ENCODE measurements around the gene ZNF655.

DNA sequence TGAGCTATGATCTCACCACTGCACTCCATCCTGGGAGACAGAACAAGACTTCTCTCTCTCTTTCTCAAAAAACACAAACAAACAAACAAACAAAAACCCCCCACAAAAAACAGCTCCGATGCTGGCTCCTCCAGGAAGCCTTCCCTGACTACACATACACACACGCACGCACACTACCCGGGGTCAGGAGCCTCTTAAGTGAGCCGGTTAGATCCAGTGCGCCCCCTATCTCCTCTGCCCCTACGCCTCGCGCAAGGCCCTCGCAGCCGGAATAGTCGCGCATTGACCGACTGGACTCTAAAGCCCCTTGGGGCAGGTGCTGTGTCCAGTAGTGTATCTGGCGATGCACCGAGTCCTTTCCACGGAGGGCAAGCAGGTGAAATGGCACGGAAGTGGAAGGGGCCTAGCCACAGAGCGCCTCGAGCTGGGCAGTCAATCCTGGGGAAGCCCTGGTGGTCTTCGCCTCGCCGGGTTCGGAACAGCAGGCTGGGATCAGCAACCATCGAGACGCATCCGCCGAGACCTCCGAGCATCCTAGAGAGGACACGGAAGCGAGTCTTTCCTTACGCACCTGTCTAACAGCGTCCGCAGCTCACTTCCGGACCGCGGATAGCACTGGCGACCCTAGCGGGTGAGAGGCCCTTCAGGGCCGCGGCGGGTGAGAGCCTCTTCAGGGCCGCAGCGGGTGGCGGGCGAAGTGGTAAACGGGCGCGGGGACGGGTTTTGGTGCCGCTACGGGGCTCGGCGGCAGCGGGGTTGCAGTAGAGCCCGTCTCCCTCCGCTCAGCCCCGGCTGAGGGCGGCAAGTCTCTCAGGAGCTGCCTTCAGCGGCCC, 58.1 kb downstream of the ZNF655 start, which contains the start of gene ZSCAN25:
- TF ChIP-seq, protein P1, sequence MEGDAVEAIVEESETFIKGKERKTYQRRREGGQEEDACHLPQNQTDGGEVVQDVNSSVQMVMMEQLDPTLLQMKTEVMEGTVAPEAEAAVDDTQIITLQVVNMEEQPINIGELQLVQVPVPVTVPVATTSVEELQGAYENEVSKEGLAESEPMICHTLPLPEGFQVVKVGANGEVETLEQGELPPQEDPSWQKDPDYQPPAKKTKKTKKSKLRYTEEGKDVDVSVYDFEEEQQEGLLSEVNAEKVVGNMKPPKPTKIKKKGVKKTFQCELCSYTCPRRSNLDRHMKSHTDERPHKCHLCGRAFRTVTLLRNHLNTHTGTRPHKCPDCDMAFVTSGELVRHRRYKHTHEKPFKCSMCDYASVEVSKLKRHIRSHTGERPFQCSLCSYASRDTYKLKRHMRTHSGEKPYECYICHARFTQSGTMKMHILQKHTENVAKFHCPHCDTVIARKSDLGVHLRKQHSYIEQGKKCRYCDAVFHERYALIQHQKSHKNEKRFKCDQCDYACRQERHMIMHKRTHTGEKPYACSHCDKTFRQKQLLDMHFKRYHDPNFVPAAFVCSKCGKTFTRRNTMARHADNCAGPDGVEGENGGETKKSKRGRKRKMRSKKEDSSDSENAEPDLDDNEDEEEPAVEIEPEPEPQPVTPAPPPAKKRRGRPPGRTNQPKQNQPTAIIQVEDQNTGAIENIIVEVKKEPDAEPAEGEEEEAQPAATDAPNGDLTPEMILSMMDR (conservative IDR thresholded peaks at IDR 0.05; ENCODE audit: low read depth, low read length) = peak; percentile 52
- TF ChIP-seq CEBPB (IDR thresholded peaks at IDR 0.05; ENCODE audit: low read depth, low read length) (no peak), RCOR1 (IDR thresholded peaks at IDR 0.05; ENCODE audit: insufficient replicate concordance, low read length) (no peak), RAD21 (IDR thresholded peaks at IDR 0.05; ENCODE audit: low read length) (peak; percentile 28), MXI1 (IDR thresholded peaks at IDR 0.05; ENCODE audit: borderline replicate concordance, low read depth, low read length) (no peak), FOS (IDR thresholded peaks at IDR 0.05; ENCODE audit: low read depth, low read length) (no peak), POLR2A (IDR thresholded peaks at IDR 0.05; ENCODE audit: low read depth, low read length) (peak; percentile 72), MAFK (IDR thresholded peaks at IDR 0.05; ENCODE audit: low read depth, low read length) (no peak), SMC3 (IDR thresholded peaks at IDR 0.05; ENCODE audit: low read depth, low read length) (peak; percentile 13; the same call in 1 of the 2 replicates), BHLHE40 (IDR thresholded peaks at IDR 0.05; ENCODE audit: low read depth, low read length) (no peak; the same call in 1 of the 2 replicates)
- TF ChIP-seq, protein P2, sequence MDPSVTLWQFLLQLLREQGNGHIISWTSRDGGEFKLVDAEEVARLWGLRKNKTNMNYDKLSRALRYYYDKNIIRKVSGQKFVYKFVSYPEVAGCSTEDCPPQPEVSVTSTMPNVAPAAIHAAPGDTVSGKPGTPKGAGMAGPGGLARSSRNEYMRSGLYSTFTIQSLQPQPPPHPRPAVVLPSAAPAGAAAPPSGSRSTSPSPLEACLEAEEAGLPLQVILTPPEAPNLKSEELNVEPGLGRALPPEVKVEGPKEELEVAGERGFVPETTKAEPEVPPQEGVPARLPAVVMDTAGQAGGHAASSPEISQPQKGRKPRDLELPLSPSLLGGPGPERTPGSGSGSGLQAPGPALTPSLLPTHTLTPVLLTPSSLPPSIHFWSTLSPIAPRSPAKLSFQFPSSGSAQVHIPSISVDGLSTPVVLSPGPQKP (IDR thresholded peaks at IDR 0.05; ENCODE audit: borderline replicate concordance, low read depth, low read length) = no peak
- TF ChIP-seq, protein P3, sequence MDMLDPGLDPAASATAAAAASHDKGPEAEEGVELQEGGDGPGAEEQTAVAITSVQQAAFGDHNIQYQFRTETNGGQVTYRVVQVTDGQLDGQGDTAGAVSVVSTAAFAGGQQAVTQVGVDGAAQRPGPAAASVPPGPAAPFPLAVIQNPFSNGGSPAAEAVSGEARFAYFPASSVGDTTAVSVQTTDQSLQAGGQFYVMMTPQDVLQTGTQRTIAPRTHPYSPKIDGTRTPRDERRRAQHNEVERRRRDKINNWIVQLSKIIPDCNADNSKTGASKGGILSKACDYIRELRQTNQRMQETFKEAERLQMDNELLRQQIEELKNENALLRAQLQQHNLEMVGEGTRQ (IDR thresholded peaks at IDR 0.05; ENCODE audit: low read depth, low read length) = 0 out of 2 replicates have a peak, but pooled peaks have one; percentile 3

All from IMR-90 (cell line).